ENCODE results near the gene SCN5A.

Gene SCN5A

GRCh38 chr3:38599886-38600285 lies 49.6 kb downstream of the SCN5A start:
- no peak for DNase-seq

GRCh38 chr3:38598791-38599190 lies 50.7 kb downstream of the SCN5A start:
- DNase-seq = no peak

GRCh38 chr3:38597502-38598060 lies 51.9 kb downstream of the SCN5A start:
- DNase-seq = no peak

- DNase-seq = no peak
Measured at GRCh38 chr3:38595393-38595792, 54.1 kb downstream of the SCN5A start.

GRCh38 chr3:38590521-38590920 lies 59.0 kb downstream of the SCN5A start:
- peak; percentile 1 for DNase-seq

GRCh38 chr3:38588995-38589937 lies 60.2 kb downstream of the SCN5A start:
- peak; percentile 21 for DNase-seq

GRCh38 chr3:38588371-38588971 lies 61.0 kb downstream of the SCN5A start:
- peak; percentile 28 for DNase-seq

GRCh38 chr3:38587548-38588131 lies 61.8 kb downstream of the SCN5A start:
- peak; percentile 37 for DNase-seq

- peak; percentile 24 for DNase-seq
Measured at GRCh38 chr3:38586546-38587520, 62.7 kb downstream of the SCN5A start.

- DNase-seq = peak; percentile 32
Measured at GRCh38 chr3:38585791-38586420, 63.6 kb downstream of the SCN5A start.

- peak; percentile 3 for DNase-seq
Measured at GRCh38 chr3:38583688-38584087, 65.8 kb downstream of the SCN5A start.

GRCh38 chr3:38582941-38583645 lies 66.4 kb downstream of the SCN5A start:
- peak; percentile 9 for DNase-seq

- DNase-seq = peak; percentile 19
Measured at GRCh38 chr3:38582316-38582715, 67.2 kb downstream of the SCN5A start.

GRCh38 chr3:38581774-38582173 lies 67.7 kb downstream of the SCN5A start:
- DNase-seq = peak; percentile 30

- peak; percentile 37 for DNase-seq
Measured at GRCh38 chr3:38580450-38581382, 68.8 kb downstream of the SCN5A start.

GRCh38 chr3:38579551-38580449 lies 69.7 kb downstream of the SCN5A start:
- DNase-seq = peak; percentile 32

- no peak for DNase-seq
Measured at GRCh38 chr3:38579141-38579540, 70.3 kb downstream of the SCN5A start.

- DNase-seq = peak; percentile 43
Measured at GRCh38 chr3:38578551-38578950, 70.9 kb downstream of the SCN5A start.

GRCh38 chr3:38578081-38578475 lies 71.4 kb downstream of the SCN5A start:
- peak; percentile 13 for DNase-seq

All from activated CD8-positive, alpha-beta memory T cell treated with anti-CD3 and anti-CD28 coated beads for 24 hours (primary cell).